T-helper 2 cell treated with Interferon-gamma antibody and Interleukin-4, amounts not matched to agents 100 ng/mL and 5 ng/mL, for 36 hours (primary cell): ENCODE data around the gene IMMT. TPM values are rescaled to one million over a fixed set of nuclear protein-coding genes. Genes with fewer than 3 reads are reported as not detected.

Experiments used
- intact Hi-C: fragments of 100-400 bp; cut with micrococcal nuclease; formaldehyde crosslinking; loops from one replicate; pipeline ENCODE4 v1.15.1; 2023
- total RNA-seq: library from RNA; stranded (reverse); gene quantifications from 2 replicates; pipeline ENCODE4 v1.2.3, GENCODE V29; 2022

Gene IMMT
- total RNA-seq, 1 donor from 2014 or later: 169 TPM

DNA sequence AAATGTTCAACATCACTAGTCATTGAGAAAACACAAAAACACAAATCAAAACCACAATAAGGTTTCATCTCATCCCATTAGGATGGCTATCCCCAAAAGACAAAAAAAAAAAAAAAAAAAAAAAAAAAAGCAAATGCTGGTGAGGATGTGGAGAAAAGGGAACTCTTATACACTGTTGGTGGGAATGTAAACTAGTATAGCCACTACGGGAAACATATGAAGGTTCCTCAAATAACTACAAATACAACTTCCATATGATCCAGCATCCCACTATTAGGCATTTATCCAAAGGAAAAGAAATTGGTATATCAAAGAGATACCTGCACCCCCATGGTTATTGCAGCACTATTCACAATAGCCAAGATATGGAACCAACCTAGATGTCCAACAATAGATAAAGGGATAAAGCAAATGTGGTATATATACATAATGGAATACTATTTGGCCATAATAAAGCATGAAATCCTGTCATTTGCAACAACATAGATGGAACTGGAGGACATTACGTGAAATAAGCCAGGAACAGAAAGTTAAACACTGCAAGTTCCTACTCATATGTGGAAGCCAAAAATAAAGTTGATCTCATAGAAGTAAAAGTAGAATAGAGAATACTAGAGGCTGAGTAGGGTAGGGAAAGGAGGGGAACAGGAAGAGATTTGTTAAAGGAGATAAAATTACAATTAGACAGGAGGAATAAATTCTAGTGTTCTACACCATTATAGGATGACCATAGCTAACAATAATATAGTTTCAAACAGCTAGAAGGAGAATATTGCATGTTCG lies 98.0 kb downstream of the IMMT start:
- intact Hi-C loops: no loop called here

DNA sequence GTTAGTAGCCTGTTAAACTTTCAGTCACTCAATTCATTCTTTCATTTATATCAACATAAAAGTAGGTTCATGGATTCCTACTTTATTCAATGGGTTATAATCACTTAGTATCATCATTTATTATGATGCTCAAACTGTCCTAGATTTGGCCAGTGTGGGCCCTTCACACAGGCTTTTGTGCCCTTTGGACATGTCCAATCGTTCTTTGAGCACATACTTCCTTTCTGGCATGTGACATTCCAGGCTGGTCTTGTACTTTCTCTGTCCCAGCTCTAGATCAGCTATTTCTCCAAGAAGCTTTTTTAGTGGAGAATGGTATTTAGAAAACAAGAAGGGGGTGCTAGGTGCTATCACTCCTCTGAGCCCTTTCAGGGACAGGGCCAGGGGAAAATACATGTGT lies 101.0 kb downstream of the IMMT start:
- intact Hi-C loops: no loop called here

Other genes starting within 250 kb of the IMMT start
- gene POLR1A, start 89.6 kb downstream of the IMMT start, total RNA-seq: 44.5 and 47.2 TPM in 2 replicates
- 141 and 143 TPM in 2 replicates for gene PTCD3, start 89.2 kb downstream of the IMMT start, total RNA-seq
- gene MRPL35, start 4.0 kb upstream of the IMMT start, total RNA-seq: 48.5 and 55.6 TPM in 2 replicates
- 0.45 and 0.57 TPM in 2 replicates for gene REEP1, start 142.2 kb upstream of the IMMT start, total RNA-seq
- 70.0 and 75.9 TPM in 2 replicates for gene KDM3A, start 245.9 kb upstream of the IMMT start, total RNA-seq